EH (cell line): Measurements from ENCODE around the gene ZBTB16.

Source experiments
- DNase-seq: peaks from one replicate; pipeline ENCODE4 v3.0.0-alpha.2; 2015; ENCODE audit warnings: low read depth

The ZBTB16 gene

GRCh38 chr11:114188851-114189570, 129.5 kb downstream of the ZBTB16 start:
- DNase-seq = no peak

- DNase-seq = no peak
Observed at GRCh38 chr11:114190630-114191029, 131.1 kb downstream of the ZBTB16 start.

GRCh38 chr11:114191893-114192292, 132.4 kb downstream of the ZBTB16 start:
- no peak for DNase-seq

- peak; percentile 11 for DNase-seq
Observed at GRCh38 chr11:114192841-114193389, 133.4 kb downstream of the ZBTB16 start.

- DNase-seq = no peak
Observed at GRCh38 chr11:114193730-114194679, 134.5 kb downstream of the ZBTB16 start.

GRCh38 chr11:114194702-114195101, 135.2 kb downstream of the ZBTB16 start:
- no peak for DNase-seq

- no peak for DNase-seq
Observed at GRCh38 chr11:114195151-114195550, 135.6 kb downstream of the ZBTB16 start.

GRCh38 chr11:114195981-114196731, 136.6 kb downstream of the ZBTB16 start:
- no peak for DNase-seq

- DNase-seq = no peak
Observed at GRCh38 chr11:114196997-114197703, 137.6 kb downstream of the ZBTB16 start.

- DNase-seq = peak; percentile 39
Observed at GRCh38 chr11:114197799-114198500, 138.4 kb downstream of the ZBTB16 start.

- no peak for DNase-seq
Observed at GRCh38 chr11:114199051-114199450, 139.5 kb downstream of the ZBTB16 start.

- DNase-seq = no peak
Observed at GRCh38 chr11:114200351-114201133, 141.0 kb downstream of the ZBTB16 start.

- DNase-seq = no peak
Observed at GRCh38 chr11:114201219-114201618, 141.7 kb downstream of the ZBTB16 start.

GRCh38 chr11:114202011-114202609, 142.6 kb downstream of the ZBTB16 start:
- DNase-seq = no peak

- DNase-seq = no peak
Observed at GRCh38 chr11:114207096-114207495, 147.6 kb downstream of the ZBTB16 start.

- DNase-seq = no peak
Observed at GRCh38 chr11:114208377-114208776, 148.9 kb downstream of the ZBTB16 start.

GRCh38 chr11:114209343-114209742, 149.8 kb downstream of the ZBTB16 start:
- no peak for DNase-seq

GRCh38 chr11:114209904-114210303, 150.4 kb downstream of the ZBTB16 start:
- no peak for DNase-seq

- DNase-seq = no peak
Observed at GRCh38 chr11:114211444-114212121, 152.1 kb downstream of the ZBTB16 start.
